DMS114 treated with DMSO at 0.1 percent for 48 hours (cell line): ENCODE data around the gene VIPR2.

ENCODE experiments used
- DNase-seq: peaks from one replicate; lab custom pipeline; 2025; ENCODE audit not compliant: unreplicated experiment; lab: John Stamatoyannopoulos, UW

The VIPR2 gene

DNA sequence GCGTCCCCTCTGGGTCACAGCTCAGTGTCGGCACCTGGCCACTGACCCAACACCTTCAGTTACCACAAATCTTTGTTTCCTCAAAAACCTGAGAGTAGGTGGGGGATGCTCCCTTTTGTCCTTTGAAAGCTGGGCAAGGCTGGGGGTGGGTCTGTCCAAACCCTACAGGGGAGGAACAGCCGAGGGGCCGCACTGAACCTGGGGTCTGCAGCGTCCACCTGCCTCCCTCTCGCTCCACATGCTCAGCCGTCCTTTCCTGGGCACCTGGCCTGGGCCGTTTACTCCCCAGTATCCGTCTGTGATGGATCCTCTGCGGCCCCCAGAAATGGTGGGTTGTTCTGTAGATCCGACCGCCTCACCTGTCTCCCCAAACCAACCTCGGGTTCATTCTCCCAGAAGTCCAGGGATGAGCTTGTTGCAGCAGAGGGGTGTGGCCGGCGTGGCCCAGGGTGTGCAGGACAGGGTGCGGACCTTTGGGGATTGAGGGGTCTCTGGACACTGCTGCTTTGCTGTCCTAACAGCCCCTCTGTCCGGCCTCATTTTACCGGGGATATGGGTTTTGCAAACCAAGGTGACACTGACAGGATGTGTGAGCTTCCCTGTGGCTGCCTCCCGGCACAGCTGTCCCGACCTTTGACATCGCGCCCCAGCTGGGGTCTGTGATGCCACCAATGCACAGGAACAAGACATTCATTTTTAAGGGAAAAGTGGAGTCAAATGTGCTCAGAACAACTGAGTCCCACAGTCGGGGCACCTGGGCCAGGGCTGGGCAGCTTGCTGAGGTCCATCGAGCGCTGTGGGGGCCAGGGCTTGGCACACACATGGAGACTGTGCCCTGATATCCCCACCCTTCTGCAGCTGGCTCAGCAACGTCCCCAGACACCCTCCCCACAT is 115.9 kb downstream of the VIPR2 start:
- DNase-seq: no peak

DNA sequence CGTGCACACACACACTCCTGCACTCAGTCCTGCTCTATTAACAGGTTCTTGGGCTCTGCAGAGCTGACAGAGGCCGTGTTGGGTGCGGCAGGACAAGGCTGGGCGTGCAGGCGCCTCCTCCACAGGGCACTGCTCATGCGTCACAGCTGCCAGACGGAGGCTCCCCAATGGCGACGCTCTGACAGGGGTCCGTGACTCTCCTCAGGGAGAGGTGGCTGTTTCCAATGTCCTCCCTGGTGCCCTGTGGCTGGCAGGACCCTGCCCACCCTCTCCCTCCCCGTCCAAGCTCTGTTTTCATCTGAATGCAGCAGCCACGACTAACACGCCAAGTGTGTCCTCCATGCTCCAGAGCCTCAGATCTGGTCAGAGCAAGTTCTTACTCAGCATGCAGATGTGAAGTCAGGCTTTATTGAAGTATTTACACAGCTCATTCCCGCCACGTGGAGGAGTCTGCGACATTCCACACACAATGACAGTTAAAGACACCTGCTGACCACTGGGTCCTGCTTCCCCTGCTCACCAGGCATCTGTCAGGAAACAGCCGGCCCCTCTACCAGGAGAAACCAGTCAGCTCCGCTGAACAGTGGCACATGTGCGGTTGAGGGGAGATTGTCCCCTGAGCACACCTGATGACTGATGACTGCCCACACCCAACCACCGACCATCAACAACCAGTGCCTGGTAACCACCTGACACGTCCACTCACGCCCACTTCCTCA is 116.7 kb downstream of the VIPR2 start:
- DNase-seq: no peak

DNA sequence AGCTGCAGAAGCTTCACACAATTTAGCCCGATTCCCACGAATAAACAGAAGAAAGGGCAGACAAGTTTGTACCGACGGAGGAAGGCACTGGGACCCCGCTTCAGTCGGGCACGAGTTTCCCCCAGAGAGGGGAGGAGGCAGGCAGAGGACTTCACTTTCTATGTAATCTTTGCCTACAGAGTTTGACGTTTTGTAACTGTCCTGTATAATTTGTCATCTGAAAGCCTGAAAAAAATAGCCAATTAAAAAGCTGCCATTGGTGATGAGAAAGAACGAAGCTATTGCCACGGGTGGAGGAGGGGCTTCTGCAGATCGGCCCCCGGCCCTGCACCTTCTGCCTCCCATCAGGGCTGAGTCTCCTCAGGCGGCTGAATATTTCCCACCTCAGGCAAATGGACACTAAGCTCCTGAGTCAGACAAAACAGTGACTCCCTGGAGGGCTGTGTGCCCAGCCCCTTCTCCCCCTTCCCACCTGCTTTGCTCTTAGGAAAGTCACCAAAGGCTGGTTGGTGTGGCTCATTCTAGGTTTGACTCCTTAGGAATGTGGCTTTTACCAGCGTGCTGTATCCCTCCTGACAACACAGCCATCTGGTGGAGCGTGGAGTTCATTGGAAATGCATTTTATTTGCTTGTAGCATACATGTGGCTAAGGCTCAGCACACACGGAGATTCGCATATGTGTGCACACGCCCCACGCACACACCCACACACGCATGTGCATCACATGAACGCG is 117.4 kb downstream of the VIPR2 start:
- peak; percentile 4 for DNase-seq

DNA sequence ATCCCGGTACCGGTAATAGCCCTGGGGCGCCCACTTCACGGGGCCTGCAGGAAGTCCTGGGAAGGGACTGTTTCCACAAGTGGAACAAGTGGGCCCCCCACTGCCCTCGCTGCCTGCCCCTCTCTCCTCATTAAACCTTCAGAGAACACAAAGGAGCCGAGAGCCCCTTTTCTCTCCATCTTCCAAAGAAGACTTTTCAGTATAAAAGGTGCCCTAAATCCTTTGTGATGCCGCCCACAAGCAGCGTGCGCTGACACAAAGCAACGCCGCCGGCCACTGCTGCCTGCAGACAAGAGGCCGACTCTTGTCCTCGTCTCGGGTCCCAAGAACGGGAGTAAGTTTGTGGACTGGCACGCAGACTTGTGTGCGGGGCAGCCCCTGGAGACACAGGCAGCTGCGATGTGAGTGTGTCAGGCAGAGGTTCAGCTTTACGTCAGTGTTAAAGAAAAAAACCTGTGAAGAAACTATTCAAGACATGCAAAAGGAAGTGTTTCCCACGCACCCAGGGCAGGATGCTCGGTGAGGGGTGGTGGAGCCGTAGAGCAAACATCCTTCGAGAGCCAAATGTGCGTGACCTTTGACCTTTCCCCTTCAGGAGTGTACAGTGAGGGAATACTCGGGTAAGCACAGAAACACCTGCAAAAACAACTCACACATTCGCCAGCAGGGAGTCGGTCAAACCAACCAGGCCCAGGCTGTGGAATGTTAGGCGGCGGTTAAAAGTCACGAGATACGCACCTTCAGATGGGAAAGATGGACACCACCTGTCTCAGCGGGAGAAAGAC is 118.2 kb downstream of the VIPR2 start:
- DNase-seq: no peak

DNA sequence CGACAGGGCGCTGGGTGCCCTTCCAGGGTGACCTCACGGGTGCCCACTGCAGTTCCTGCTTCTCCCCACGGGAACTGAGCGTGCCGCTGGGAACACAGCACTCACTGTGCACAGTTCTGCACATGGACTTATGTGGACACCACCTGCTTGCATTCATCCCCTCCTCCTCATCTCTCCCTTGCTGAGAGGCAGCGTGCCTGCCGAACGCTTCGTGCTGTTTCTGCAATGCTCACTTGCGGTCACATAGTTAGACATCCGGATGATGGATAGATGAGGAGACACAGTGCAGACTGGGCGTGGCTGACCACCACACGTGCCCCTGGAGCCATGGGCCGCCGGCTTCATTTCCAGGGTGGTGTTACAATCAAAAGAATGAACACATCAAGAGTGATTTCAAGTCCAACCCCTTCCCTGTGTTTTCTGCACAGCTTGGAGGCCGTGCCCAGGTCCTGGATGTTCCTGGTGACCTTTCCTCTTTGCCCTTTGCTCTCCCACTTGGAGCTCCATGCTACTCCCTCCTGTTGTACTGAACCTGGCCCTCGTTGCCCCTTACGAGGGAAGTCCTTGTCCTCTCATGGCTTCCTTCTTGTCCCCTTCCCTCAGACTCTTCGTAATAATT is 119.4 kb downstream of the VIPR2 start:
- DNase-seq: no peak

DNA sequence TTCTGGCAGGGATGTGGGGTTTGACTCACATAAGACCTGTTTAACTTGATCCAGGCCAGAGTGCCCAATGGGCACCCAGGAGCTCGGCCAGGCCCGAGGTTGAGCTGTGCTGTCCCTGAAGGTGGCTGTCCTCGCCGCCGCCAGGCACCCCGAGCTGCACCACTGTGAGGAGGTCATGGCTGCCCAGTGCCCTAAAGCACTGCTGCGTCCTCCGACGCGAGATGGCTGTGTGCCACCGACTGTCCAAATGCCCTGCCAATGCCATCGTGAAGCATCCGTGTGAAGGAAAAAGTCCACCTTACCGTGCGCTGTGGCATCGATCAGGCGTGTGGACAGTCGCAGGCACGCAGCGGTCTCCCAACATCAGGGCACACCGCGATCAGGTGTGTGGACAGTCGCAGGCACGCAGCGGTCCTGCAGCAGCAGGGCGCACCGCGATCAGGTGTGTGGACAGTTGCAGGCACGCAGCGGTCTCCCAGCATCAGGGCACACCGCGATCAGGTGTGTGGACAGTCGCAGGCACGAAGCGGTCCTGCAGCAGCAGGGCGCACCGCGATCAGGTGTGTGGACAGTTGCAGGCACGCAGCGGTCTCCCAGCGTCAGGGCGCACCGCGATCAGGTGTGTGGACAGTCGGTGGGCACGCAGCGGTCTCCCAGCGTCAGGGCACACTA is 120.3 kb downstream of the VIPR2 start:
- no peak for DNase-seq

DNA sequence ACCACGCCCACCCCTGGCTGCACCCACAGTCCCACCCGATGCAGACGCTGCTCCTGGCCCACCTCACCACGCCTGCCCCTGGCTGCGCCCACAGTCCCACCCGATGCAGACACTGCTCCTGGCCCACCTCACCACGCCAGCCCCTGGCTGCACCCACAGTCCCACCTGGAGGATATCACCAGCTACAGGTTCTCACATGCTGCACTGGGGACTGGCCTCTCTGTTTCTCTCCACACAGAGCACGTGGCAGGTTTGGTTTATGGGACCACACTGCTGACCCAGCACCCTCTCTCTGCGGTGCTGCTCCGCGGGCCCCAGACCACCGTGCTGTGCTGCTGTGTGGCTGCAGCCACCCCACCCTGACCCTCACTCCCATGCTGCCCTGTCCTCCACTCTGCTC is 120.9 kb downstream of the VIPR2 start:
- no peak for DNase-seq

DNA sequence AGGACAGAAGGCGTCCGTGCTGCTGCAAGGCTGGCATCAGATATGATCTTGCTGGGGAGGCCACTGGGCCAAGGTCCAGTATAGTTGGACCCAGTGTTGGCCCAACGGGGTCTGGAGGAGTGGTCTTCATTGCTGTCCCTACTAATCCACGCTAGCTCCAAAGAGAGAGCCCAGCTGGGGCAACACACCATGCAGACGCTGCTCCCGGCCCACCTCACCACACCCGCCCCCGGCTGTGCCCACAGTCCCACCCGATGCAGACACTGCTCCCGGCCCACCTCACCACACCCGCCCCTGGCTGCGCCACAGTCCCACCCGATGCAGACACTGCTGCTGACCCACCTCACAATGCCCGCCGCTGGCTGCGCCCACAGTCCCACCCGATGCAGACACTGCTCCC is 121.5 kb downstream of the VIPR2 start:
- DNase-seq: no peak

DNA sequence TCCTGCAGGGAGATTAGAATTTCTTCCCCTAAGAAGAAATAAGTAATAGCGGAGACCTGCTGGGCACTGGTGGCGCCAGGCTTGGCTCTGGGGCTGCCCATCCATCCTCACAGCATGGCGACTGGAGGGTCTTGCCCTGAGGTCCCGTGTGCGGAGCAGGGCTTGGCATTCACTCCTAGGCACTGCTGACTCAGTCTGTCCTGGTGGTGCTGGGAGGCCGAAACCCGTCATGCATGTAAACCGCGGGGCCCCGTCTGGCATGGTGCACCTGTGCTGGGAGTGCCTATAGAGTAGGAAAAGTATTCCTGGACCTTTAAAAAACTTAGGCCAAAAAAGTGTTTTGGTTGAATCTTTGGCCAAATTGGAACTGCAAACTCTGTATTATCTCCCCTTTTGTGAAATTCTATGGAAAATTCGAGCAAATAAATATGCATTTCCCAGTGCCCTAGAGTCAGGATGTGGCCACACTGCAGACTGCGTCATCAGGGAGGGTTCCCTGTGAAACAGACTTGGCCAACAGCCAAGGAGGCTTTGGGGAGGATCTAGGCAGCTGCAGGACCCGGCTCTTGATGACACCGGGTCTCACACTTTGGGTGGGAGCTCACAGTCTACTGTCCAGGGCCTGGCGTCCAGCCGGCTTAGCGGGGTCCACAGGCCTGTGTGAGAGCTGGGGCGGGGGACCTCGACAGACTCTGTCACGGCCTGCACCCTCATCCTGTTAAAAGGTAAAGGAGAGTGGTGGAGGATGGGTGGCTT is 122.3 kb downstream of the VIPR2 start:
- no peak for DNase-seq

DNA sequence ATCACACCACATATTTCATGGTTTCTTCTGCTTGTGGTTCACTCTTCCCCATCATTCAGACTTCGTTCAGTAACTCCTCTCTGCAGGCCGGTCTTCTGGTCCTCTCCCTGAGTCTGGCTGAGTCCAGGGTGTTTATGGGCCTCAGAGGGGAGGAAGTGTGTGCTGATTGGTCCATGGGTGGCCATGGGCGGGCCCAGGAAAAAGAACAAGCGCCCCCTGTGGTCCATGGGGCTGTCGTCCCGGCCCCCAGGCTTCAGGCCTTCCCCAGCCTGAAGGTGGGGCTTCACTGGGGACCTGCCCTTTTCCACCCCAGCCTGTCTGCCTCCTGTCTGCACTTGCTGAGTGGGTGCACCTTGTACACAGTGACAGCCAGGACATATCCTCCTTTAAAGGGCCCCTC is 123.7 kb downstream of the VIPR2 start:
- DNase-seq: no peak

DNA sequence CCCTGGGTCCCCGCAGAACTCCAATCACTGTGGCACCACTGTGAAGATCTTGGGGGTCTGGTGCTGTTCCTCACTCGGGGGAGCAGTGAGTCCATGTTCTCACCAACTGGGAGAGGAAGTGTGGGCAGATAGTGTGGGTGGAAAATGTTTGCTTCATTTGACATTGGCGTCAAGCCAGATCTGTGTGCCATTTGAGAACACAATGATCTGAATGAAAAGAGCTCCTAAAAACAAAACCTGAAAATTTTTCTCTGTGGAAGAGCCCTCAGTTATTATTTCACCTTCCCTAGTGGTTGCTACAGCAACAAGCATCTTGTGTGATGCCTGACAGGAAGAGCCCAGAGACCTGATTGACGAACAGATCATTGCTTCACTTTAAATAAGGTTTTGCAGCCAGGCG is 125.6 kb downstream of the VIPR2 start:
- DNase-seq: no peak

DNA sequence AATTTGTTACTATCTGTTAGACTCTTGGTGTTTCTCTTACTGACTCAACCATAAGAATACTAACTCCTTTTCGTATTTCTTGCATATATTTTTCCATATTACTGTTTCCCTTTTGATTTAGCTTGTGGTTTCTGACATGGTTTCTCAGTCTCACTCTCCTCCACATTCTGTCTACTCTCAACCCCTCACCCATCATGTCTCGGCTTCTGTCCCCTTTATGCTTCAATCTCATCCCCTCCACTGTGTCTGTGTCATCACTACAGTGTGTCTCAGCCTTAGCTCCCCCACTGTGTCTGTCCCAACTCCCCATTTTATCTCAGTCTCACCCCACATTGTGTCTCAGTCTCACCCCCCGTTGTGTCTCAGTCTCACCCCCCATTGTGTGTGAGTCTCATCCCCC is 126.9 kb downstream of the VIPR2 start:
- no peak for DNase-seq

DNA sequence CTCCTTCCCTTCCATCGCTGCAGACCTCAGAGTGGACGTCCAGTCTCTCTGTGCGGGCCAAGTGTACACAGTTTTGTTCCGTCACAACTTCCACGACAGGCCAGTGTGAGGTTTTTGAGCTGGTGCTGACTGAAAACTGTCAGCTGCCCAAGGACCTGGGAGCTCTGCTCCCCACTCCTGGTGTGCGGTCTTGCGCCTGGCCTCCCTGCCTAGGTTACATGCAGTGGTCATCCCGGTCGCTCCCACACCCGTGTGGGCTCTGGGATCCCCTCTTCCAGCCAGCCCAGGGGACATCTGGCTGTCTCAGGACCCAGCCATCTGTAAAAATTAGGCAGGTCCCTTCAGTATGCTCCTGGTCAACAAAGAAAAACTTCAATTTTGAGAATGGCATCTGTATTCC is 127.5 kb downstream of the VIPR2 start:
- DNase-seq: no peak

DNA sequence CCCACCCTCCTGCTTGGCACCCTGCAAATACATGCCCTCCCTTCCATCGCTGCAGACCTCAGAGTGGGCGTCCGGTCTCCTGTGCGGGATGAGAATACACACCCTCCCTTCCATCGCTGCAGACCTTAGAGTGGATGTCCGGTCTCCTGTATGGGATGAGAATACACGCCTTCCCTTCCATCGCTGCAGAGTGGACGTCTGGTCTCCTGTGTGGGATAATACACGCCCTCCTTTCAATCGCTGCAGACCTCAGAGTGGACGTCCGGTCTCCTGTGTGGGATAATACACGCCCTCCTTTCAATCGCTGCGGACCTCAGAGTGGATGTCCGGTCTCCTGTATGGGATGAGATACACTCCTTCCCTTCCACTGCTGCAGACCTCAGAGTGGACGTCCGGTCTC is 128.1 kb downstream of the VIPR2 start:
- no peak for DNase-seq

DNA sequence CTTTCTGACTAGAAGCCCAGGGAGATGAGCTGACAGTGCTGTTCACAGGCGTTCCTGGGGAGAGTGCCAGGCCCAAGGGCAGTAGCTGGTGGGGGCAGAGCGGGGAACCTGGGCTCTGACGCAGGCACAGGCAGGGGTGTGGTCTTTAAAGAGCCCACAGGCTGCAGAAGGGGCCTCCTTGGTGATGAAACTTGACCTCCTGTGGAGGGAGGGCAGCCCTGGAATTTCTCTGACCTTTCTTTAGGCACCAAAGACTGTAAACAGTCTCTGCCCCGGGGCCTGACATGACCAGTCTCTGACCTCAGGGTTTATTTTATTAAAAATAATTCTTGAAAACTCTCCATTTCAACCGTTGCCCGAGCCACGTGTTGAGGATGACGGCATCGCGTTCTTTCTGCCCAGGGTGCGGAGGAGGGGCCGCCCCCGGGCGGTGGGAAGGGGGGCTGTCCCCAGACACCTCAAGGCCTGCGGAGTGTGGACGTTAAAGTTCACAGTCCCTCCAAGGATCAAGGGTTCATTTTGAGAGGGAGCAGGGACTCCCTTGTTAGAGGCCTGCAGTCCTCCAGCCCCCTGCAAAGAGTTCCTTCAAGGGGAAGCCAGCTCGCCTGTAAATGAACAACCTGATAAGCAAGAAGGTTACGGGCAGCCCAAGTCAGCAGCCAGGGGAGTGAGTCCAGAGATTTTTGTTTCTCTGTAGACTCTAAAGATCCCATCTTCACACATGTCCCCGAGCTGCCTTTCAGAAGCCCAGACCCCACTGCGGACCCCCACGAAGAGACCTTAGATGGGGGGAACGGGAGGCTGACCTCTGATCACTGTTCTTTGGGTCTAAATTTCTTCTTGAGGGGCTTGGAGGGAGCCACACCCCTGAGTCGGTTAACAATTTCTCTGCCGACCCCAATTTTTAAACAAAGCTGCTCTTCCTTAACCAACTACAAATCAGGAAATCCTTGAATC is 128.9 kb downstream of the VIPR2 start:
- no peak for DNase-seq

DNA sequence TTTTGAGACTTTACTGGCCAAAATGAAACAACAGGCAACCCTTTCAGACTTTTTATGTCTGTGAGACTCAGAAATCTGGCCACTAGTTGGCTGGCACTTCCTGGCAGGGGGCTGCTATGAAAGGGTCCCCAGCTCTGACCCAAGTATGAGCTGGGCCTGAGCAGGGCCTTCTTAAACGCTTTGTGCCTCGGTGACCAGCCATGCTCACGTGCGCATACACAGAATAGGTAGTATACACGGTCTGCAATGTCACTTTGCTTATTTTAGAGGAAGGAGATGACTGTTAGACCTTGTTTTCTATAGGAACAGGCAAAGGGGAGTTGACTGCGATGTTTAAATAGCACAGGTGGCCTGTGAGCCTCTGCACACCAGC is 129.6 kb downstream of the VIPR2 start:
- no peak for DNase-seq

DNA sequence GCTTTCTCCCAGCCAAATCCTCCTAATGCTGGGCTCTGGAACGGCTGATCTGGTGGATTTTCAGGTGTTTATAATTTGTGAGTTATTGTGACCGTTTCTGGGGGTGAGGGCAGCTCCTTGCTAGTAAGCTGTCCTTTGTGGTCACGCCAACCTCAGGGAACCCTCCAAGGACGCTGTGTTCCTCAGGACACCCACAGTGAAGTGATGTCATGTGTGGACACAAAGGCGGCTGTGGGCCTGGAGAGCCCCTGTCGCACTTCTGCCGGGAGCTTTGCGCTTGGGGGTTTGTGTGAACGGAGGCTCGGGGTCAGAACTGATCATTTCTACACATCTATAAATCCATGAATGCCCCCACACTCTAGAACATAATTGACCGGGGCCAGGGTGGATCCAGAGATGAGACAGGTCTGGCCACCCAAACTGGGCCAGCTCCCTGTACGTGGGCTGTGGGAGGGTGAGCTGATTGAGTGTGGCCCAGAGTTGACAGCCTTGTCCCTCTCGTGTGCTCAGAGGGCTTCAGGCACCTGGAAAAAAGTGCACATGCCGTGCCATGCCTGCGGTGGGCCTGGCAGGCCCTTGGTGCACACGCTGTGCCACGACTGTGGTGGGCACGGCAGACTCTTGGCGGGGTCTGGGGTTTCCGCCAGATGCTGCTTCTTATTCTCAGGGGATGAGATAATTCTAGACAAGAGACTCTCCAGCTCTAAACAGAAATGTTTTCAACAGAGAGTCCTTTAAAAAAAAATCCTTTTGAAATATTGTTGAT is 130.2 kb downstream of the VIPR2 start:
- no peak for DNase-seq
